HL-60/S4 (cell line): ENCODE measurements around the gene SEC14L1.

Source experiments
- in situ Hi-C: fragments of 300-500 bp; cut with MboI; formaldehyde crosslinking; loops from 2 replicates; pipeline ENCODE4 v1.14.3; 2022; ENCODE audit warnings: low sequenced_read_pairs

Gene SEC14L1

GRCh38 chr17:77160091-77160874 lies 19.5 kb downstream of the SEC14L1 start:
- in situ Hi-C loops: no loop called here

GRCh38 chr17:77160875-77161530 lies 20.2 kb downstream of the SEC14L1 start:
- in situ Hi-C loops: no loop called here

DNA sequence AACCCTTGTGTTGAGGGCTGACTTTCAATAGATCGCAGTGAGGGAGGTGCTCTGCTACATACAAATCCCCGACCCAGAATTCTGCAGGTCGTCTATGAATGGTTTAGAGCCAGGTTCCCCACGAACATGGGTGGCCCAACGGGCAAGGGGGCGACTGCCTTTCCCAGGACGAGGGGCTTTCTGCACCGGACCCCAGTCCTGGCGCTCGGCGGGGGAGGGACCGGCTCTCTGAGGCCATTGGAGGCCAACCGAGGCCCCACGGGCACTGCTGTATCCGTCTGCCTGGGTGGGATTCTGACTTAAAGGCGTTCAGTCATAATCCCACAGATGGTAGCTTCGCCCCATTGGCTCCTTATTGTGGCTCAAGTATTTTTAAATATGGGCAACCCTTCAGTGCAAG lies 21.2 kb downstream of the SEC14L1 start:
- in situ Hi-C loops: no loop called here

GRCh38 chr17:77163001-77163400 lies 22.2 kb downstream of the SEC14L1 start:
- in situ Hi-C loops: no loop called here

GRCh38 chr17:77163511-77164280 lies 22.9 kb downstream of the SEC14L1 start:
- in situ Hi-C loops: no loop called here

GRCh38 chr17:77164483-77165091 lies 23.8 kb downstream of the SEC14L1 start:
- in situ Hi-C loops: no loop called here

DNA sequence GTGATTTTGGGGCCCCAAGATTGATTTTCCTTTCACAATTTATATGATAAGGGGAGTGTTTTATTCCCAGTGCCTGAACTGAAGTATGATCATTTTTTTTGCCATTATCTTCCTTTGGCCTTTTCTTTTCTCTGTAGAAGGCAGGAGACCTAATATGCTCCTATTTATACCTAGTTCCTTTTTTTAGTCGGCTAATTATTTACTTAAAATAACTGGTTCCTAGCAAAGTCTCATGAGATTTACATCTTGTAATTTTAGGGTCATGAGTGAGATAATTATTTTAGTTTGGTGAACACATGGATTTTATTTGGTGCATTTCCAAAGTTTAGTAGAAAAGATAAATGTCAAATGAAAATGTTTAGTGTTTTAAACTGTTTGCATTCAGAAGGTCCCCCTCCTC lies 24.8 kb downstream of the SEC14L1 start:
- in situ Hi-C loops: no loop called here

- in situ Hi-C loops: no loop called here
These were observed 26.9 kb downstream of the SEC14L1 start for GRCh38 chr17:77167472-77168306.

DNA sequence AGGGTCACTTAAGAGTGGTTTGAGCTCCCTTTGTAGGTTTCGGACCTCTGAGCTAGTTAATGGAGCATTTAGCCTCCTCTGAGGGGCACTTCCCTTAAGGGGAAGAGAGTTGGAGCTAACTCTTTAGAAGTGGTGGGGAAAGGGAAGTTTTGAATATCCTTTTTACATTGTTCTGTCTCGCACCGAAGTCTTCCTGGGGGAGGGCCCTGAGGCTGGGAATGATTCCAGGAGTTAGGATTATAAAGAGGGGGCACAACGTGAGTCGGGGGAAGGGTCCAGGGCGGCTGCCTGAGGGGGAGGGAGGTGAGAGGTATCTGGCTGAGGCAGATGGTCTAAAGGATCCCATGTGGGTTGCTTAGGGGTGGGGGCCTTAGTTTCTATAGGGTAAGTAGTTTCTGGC lies 32.3 kb downstream of the SEC14L1 start:
- in situ Hi-C loops: no loop called here

DNA sequence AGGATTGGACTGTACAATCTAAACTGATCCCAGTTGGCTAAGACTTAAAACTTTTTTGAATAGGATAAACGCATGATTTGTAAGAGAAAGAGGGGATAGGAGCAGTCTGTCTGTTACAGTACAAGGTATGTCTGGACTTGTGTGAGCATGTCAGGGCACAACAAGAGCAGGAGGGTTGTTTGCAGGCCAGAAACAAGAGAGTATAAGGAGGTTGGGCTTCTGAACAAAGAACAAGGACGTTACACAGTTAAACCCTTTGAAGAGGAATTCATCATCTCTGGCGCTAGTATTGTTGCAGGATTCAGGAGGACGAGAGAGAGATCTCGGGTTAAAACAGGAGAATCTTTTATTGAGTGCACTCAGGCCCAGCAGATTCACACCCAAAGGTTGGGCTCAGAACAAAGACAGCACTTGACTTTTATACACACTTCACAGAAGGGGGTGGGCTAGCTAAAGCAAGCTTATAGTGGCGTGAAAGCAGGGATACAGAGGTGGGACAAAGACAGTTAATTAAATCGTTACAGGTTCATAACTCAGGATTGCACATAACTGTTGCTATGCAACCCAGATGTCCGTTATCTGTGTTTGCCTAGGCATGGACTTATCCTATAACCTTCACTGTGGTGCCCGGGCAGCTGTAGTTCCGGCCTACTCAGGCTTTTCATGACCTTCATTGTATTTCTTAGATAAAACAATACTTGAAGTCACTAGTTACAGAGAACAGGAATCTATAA lies 34.3 kb downstream of the SEC14L1 start:
- in situ Hi-C loops: no loop called here

GRCh38 chr17:77177002-77177741 lies 36.4 kb downstream of the SEC14L1 start:
- in situ Hi-C loops: no loop called here

GRCh38 chr17:77178050-77178449 lies 37.3 kb downstream of the SEC14L1 start:
- in situ Hi-C loops: no loop called here

- in situ Hi-C loops: no loop called here
These were observed 37.8 kb downstream of the SEC14L1 start for GRCh38 chr17:77178563-77178962.

DNA sequence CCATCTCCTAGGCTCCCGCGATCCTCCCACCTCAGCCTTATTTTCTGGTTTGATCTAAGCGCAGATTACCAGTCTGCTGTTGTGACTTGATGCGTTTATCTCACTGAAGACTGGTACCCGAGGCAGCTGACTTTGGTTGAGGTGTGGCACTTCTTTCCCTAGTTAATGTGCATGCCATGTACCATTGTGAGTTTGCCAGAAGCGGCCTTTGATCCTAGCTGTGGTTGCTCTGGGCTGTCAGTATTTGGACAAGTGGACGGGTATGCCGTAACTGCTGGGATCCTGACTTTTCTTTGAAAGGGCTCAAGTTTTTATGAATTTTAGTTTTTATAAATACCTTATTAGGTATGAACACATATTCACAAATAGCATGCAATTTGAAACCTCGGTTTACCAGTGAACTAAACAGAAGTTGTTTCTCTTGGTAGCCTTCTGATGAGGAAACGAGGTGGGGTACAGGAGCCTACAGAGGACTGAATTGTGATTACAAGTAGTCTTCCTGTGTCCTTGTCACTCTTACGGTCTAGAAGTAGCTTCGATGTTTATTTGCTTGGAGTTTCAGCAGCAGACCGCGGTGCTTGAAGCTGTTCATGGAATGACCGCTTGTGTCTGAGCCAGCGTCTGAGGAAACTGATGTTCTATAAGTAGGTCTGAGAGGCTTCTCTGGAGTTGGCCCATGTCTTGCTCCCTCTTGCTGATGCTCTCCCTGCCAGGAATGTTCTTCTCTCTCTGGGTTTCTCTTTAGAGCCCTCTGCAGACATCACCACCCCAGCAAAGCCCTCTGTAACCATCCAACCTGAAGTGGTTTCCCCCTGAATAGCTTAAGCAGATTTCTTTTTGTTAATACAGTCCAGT lies 40.0 kb downstream of the SEC14L1 start:
- in situ Hi-C loops: no loop called here

DNA sequence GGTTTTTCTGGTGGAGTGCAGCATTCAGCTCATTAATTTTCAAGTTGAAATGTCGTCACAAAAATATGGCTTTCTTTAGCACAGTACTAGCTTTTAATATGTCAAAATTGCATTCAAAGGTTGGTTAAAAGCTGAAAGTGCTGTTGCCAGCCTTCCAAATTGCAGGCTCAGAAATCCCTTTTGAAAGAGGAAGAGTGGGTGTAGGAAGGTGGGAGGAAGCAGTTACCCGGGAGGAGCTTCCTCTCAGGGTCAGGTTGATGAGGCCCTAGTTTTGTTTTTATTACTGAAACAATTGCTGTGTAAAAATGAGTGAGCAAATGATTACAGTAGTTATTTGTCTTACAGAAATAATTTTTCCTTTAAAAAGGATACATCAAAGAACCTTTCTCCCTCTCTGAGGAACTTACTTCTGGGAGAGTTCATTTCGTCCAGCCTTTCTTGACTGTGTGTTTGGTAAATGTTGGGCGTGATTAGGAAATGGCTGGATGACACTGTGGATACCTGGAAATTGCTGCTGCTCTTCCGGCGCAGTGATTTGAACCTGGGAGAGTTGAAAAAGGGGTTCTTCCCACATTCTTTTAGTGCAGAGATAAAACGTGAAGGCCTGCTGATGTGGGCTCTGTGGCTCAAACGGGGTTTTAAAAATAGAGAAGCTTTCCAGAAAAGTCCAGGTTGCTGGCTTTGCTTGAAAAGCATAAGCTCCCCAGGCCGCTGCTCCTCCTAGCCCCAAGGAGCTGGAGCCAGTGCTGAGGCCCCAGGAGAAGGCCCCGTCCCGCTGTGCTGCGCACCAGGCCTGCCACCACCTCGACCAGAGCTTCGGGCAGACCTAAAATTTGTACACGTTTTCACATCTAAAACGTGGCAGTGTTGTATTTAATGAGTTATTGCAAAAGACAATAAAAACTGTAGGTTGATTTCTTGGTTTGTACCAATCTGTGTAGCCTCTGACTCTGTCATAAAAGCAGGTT lies 41.7 kb downstream of the SEC14L1 start:
- in situ Hi-C loops: no loop called here

GRCh38 chr17:77184474-77184873 lies 43.7 kb downstream of the SEC14L1 start:
- in situ Hi-C loops: no loop called here

DNA sequence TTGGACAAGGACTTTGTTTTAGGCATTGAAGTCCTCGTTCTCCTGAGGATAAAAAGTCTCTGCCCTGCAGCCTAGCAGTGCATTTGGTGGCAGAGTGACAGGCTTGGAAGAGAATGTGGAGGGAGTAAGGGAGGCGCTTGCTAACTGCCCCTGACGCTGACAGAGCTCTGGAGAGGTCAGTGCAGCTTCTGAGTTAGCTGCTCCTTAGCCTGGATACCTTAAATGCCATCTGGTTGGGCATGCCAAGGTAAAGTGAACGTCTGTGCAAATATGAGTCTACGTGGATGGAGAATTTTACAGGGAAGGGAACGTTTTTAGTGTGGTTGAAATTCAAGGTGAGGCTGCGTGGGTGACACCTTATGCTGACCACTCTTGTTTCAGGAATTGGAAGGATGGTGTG lies 44.4 kb downstream of the SEC14L1 start:
- in situ Hi-C loops: no loop called here
